ENCODE measurements around the gene CCDC149. TPM values are rescaled to one million over a fixed set of nuclear protein-coding genes. Genes with fewer than 3 reads are reported as not detected.

The CCDC149 gene
- total RNA-seq, 1 experiment from 2014 or later, result 0.95 TPM

- intact Hi-C loops (cut with micrococcal nuclease; ENCODE audit: unreplicated experiment), result no loop called here
- CTCF ChIA-PET, result no interaction called here
- no peak overlapping the region for H3K27ac Mint-ChIP-seq (ENCODE audit: unreplicated experiment)
- no TSS peak for BruUV-seq (replicated peaks)
- peaks cover 10% of the 10 kb centered on the region for H3K4me1 Mint-ChIP-seq (ENCODE audit: low read depth, unreplicated experiment)
- Histone ChIP-seq H3K4me3 (ENCODE audit: low read depth, low read length) (no peak overlapping the region), H3K27me3 (replicated peaks; ENCODE audit: control insufficient read depth, insufficient read depth, low read length) (no peaks in the 10 kb centered on the region), H3K36me3 (ENCODE audit: control insufficient read depth, insufficient read depth, low read length) (no peaks in the 10 kb centered on the region), H3K9me3 (no peaks in the 10 kb centered on the region), H3K4me1 (no peaks in the 10 kb centered on the region)
- DNase-seq, result no peak
- H3K4me3 Mint-ChIP-seq (ENCODE audit: unreplicated experiment), result no peak overlapping the region
- POLR2A ChIA-PET, result no interaction called here
- no peaks in the 10 kb centered on the region for H3K27me3 Mint-ChIP-seq (ENCODE audit: insufficient read depth, unreplicated experiment)
- no peaks in the 10 kb centered on the region for H3K36me3 Mint-ChIP-seq (ENCODE audit: insufficient read depth, unreplicated experiment)
- H3K9me3 Mint-ChIP-seq (ENCODE audit: unreplicated experiment), result no peaks in the 10 kb centered on the region
- no peak for TF ChIP-seq CTCF (IDR thresholded peaks at IDR 0.05; ENCODE audit: insufficient read depth in 1 of 2, low read depth in 1 of 2, low read length in 1 of 2, severe bottlenecking in 1 of 2, unreplicated experiment in 1 of 2)
Observed at GRCh38 chr4:24802648-24803047, 110.2 kb downstream of the CCDC149 start.

- no peak for TF ChIP-seq CTCF (IDR thresholded peaks at IDR 0.05; ENCODE audit: insufficient read depth in 1 of 2, low read depth in 1 of 2, low read length in 1 of 2, severe bottlenecking in 1 of 2, unreplicated experiment in 1 of 2)
- POLR2A ChIA-PET, result no interaction called here
- CTCF ChIA-PET, result no interaction called here
- intact Hi-C loops (cut with micrococcal nuclease; ENCODE audit: unreplicated experiment), result no loop called here
- Histone ChIP-seq H3K36me3 (ENCODE audit: control insufficient read depth, insufficient read depth, low read length) (no peaks in the 10 kb centered on the region), H3K4me3 (ENCODE audit: low read depth, low read length) (no peak overlapping the region), H3K27me3 (replicated peaks; ENCODE audit: control insufficient read depth, insufficient read depth, low read length) (no peaks in the 10 kb centered on the region), H3K4me1 (no peaks in the 10 kb centered on the region), H3K9me3 (no peaks in the 10 kb centered on the region)
- Mint-ChIP-seq H3K4me3 (ENCODE audit: unreplicated experiment) (no peak overlapping the region), H3K4me1 (ENCODE audit: low read depth, unreplicated experiment) (peaks cover 10% of the 10 kb centered on the region), H3K27me3 (ENCODE audit: insufficient read depth, unreplicated experiment) (no peaks in the 10 kb centered on the region), H3K9me3 (ENCODE audit: unreplicated experiment) (no peaks in the 10 kb centered on the region), H3K27ac (ENCODE audit: unreplicated experiment) (no peak overlapping the region), H3K36me3 (ENCODE audit: insufficient read depth, unreplicated experiment) (no peaks in the 10 kb centered on the region)
- BruUV-seq (replicated peaks), result no TSS peak
- no peak for DNase-seq
Observed at GRCh38 chr4:24801136-24801855, 111.5 kb downstream of the CCDC149 start.

DNA sequence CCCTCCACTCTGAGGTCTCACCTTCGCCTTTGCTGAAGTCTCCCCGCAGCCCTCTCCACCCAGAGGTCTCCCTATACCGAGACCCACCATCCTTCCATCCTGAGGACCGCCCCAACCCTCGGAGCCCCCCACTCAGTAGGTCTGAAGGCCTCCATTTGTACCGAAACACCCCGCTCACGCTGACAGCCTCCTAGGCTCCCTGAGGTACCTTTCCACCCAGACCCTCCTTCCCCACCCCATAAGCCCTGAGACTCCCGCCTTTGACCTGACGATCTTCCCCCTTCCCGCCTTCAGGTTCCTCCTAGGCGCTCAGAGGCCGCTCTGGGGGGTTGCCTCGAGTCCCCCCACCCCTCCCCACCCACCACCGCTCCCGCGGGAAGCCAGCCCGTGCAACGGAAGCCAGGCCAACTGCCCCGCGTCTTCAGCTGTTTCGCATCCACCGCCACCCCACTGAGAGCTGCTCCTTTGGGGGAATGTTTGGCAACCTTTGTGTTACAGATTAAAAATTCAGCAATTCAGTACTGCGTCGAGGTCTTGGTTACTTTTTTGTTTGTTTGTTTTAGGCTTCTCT, 112.4 kb downstream of the CCDC149 start:
- TF ChIP-seq CTCF (IDR thresholded peaks at IDR 0.05; ENCODE audit: insufficient read depth in 1 of 2, low read depth in 1 of 2, low read length in 1 of 2, severe bottlenecking in 1 of 2, unreplicated experiment in 1 of 2), result no peak
- Histone ChIP-seq H3K36me3 (ENCODE audit: control insufficient read depth, insufficient read depth, low read length) (no peaks in the 10 kb centered on the region), H3K4me1 (peaks cover 6% of the 10 kb centered on the region; the same call in 1 of the 2 replicates), H3K27me3 (replicated peaks; ENCODE audit: control insufficient read depth, insufficient read depth, low read length) (no peaks in the 10 kb centered on the region), H3K4me3 (ENCODE audit: low read depth, low read length) (no peak overlapping the region), H3K9me3 (no peaks in the 10 kb centered on the region)
- POLR2A ChIA-PET, result no interaction called here
- no peak for DNase-seq
- Mint-ChIP-seq H3K36me3 (ENCODE audit: insufficient read depth, unreplicated experiment) (no peaks in the 10 kb centered on the region), H3K27ac (ENCODE audit: unreplicated experiment) (no peak overlapping the region), H3K9me3 (ENCODE audit: unreplicated experiment) (no peaks in the 10 kb centered on the region), H3K4me3 (ENCODE audit: unreplicated experiment) (no peak overlapping the region), H3K27me3 (ENCODE audit: insufficient read depth, unreplicated experiment) (no peaks in the 10 kb centered on the region), H3K4me1 (ENCODE audit: low read depth, unreplicated experiment) (peaks cover 14% of the 10 kb centered on the region)
- CTCF ChIA-PET, result no interaction called here
- no TSS peak for BruUV-seq (replicated peaks)
- intact Hi-C loops (cut with micrococcal nuclease; ENCODE audit: unreplicated experiment), result no loop called here
